Measurements from ENCODE around the gene SHISA8.

SHISA8 gene

DNA sequence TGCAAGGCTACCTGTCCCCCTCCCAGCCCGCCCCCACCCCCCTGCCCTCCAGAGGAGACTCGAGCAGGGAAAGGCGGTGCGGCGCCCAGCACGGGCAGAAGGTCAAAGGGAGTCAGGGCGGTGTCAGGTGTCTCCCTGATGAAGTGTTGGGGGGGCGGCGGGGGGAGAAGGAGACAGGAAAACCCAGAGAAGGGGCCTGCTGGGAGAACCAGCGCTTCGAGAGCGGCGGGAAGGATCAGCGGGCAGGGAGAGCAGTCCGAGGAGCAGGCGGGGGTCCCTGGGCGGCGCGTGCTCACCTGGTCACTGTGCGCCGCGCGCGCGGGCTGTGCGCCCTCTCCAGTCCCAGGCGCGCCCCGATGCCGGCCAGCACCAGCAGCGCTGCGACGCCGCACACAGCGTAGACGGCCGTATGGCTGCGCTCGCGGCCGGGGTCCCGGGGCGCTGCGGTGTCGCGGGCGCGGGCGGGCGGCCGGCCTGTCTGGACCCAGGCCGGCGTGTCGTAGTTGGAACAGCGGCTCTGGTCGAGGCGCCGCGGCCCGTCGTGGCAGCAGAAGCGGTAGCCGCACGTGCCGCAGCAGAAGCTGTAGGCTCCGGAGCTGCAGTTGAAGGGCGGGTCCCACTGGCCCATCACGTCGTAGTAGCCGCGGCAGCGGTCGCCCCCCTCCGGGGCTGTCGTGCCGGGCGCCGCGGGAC lies 886 bp downstream of the SHISA8 start:
- no peak for DNase-seq

DNA sequence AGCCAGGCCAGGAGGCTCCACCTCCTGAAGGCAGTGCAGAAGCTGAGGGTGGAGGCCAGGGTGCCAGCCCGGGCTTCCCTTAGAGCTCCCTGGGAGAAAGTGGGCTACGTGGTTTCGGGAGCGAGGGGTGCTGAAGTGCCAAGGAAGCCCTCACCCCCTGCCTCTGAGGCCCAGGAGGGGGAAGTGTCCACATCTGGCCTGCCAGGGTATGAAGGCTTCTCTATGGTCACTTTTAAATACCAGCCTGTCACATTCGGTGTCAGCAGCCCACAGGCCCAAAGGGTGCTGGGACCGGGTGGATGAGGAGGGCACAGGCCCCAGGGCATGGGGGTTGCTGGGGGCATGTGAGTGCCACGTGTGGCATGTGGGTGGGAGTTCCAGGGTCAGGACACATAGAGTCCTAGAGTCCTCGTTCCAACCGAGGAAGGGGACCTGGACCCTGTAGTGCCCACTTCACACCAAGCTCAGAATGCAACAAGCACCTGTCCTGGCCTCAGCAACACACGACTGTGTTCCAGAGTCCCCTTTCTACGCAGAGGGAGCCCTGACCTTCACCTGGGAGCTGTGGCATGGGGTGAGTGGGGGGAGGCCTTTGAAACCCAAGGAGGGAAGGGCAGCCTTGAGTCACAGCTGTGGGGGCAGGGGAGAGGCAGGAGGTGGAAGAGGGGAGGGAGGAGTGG lies 1.7 kb downstream of the SHISA8 start:
- DNase-seq, result no peak

- no peak for DNase-seq
Observed at GRCh38 chr22:41912338-41913039, 2.4 kb downstream of the SHISA8 start.

DNA sequence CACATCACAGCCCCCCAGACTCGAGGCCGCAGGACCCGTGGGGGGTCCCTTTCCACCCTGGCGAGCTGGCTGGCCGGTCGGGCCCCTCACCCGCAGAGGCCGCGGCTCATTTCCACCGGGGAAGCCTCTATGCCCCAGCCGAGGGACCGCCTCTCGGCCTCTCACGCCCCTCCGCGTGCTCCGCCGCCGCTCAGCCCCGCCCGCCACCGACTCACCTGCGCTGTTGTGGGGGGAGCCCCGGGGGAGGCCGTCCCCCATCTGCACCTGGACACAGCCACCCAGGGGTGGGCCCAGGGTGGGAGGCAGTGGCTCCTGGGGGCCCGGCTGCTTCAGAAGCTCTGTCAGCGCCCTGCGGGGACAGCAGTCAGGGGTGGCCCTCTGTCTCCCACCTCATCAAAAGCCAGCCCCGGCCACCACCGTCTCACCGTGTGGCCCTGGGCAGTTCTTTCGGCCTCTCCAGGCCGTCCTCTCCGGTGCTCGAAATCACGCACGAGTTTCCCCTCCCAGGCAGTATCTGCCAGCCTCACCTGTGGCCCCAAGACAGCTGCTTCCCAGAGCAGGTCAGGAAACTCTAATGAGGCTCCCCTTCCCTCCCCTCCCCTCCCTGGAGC lies 3.8 kb downstream of the SHISA8 start:
- DNase-seq, result no peak

- no peak for DNase-seq
Observed at GRCh38 chr22:41910050-41911000, 4.5 kb downstream of the SHISA8 start.

GRCh38 chr22:41909310-41910049 lies 5.4 kb downstream of the SHISA8 start:
- no peak for DNase-seq

DNA sequence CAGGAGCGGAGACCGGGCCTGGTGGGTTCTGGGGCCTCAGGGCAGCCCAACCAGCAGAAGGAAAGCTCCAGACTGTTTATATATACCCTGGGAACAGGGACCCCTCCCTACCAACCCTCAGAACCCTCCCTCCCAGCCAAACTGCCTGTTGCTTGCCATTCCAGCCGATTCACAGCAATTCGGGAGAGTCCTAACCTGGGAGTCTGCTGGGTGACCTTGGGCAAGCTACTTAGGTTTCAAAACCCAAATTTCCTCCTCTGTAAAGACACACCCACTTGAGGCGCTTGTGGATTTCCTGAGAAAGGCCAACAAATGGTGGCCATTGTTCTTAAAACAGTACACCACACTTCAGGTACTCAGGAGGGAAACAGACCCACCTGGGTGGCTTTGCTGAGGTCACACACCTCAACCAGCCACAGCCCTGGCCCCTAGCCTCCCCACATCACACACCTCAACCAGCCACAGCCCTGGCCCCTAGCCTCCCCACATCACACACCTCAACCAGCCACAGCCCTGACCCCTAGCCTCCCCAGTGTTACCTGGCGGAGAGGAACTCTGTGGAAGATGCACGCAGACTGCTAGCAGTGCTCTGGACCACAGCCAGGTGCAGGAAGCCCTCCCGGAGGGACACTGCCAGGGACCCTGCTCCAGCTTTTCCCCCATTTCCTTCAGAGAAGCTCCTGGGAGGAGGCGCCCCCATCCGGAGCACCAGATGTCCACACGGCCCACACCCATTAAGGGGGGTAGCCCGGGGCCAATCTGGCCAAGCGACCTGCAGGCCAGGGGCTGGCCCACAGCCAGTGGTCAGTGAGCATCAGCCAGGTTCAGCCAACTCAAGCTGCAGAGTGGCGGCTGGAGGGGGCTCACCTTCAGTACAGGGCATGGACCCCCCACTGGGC lies 6.2 kb downstream of the SHISA8 start:
- no peak for DNase-seq

GRCh38 chr22:41907436-41908401 lies 7.2 kb downstream of the SHISA8 start:
- DNase-seq, result no peak

DNA sequence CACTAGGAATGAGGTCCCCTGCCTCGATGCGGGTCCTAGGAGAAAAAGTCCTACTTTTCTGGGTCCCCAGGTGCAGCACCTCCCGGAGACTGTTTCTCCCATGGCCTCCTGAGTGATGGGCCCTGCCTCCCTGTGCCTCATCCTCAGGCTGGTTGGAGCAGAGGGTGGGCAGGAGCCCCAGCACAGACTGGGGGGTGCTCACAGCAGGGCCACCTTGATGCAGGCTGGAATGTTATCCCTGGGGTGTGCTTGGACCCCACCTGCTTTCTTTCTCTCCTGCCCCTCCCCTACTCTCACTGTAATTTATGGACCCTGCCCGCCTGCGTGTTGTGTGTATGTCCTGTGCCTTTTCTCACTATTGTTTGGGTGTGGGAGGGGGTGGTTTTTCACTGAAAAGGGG lies 8.1 kb downstream of the SHISA8 start:
- no peak for DNase-seq

GRCh38 chr22:41905411-41906202 lies 9.3 kb downstream of the SHISA8 start:
- DNase-seq, result no peak

- DNase-seq, result no peak
Observed at GRCh38 chr22:41904450-41905410, 10.1 kb downstream of the SHISA8 start.

DNA sequence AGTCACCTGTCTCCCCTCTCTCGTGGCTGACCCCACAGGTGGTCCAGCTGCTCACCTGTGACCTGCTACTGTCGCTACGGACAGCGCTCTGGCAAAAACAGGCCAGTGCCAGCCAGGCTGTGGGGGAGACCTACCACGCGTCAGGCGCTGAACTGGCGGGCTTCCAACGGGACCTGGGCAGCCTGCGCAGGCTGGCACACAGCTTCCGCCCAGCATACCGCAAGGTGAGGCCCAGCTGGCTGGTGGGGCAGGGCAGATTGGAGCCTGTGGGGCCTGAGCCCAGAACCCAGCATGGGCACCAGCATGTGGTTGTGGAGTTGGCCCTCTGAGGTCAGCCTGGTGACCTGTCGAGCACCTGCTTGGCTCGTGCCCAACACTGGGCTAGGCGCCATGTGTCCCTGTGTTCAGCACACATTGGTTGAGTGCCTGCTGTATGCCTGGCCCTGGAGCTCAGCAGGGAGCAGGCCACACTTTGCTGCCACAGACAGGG lies 11.9 kb downstream of the SHISA8 start:
- peak in 1 of 2 experiments; percentile 38 for DNase-seq

GRCh38 chr22:41902016-41902415 lies 12.9 kb downstream of the SHISA8 start:
- no peak for DNase-seq

DNA sequence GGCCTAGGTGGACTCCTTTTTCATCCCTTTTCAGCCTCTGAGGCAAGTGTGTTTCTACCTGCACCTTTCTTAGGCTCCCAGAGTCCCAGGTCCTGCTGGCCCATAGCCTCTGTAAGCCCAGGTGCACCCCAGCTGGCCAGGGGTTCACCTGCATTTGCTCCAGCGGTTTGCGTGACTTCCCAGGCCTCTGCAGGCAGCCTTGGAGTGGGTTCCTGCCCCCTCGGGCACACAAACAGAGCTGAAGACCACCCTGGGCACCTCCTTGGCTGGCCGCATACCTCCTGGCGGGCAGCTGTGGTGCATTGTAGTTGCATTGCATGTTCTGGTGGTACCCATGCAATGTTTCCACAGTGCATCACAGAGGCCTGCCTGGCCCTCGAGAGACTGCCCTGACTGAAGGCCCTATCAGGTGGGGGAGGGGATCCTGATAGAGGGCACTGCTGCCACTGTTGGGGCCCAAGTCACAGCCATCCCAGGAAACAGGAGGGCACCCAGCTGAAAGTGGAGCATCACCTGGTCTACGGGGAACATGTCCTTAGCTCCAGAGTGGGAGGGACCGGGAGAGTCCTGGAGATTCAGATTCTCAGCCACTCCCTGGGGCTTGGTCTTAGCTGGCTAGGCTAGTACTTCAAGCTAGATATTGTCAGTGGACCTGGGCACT lies 14.1 kb downstream of the SHISA8 start:
- DNase-seq, result no peak

- DNase-seq, result no peak
Observed at GRCh38 chr22:41899992-41900651, 14.8 kb downstream of the SHISA8 start.

DNA sequence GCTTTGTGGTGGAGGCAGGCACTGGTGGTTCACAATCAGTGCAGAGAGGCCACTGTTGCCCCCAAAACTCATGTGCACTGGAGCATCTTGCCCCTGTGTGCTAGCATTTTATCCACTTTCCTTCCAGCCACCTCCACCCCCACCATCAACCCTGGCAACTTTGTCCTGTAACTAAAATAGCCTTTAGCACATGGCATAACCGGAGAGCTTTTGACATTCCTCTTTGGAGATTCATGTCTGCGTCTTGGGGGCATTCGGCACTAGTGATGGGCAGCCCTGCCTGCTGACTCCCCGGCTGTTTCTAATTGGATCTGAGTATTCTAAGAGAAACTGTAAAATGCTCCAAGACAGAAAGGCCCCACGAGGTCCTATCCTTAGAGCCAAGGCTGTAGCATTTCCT lies 15.8 kb downstream of the SHISA8 start:
- DNase-seq, result no peak

Measured in NCI-H446 (cell line).